K562 (cell line): Measurements from ENCODE around the gene CCR5AS.
A peak's percentile ranks its signal among the peaks of the same experiment; 100 is the strongest.

Source experiments
- ATF2 ChIP-seq: sonication (generic); formaldehyde crosslinking; IDR thresholded peaks from 2 replicates; pipeline ENCODE4 v1.8.1; 2022; ENCODE audit warnings: missing genetic modification reagents
- BRD9 ChIP-seq: fragments of 450-650 bp; IDR thresholded peaks from 2 replicates; pipeline ENCODE4 v1.6.1; 2018; ENCODE audit warnings: low read depth; ENCODE audit not compliant: partially characterized antibody
- CBFA2T3 ChIP-seq: fragments of 450-650 bp; IDR thresholded peaks from 2 replicates; pipeline ENCODE4 v1.6.1; 2017
- DPF2 ChIP-seq: fragments of 450-650 bp; IDR thresholded peaks from 2 replicates; pipeline ENCODE4 v1.6.1; 2016
- ELF2 ChIP-seq: fragments of 250-450 bp; sonication (Bioruptor Pico); IDR thresholded peaks from 2 replicates; pipeline ENCODE4 v1.5.0; 2021; ENCODE audit warnings: mild to moderate bottlenecking
- ERF ChIP-seq: fragments of 450-650 bp; formaldehyde crosslinking; IDR thresholded peaks from 2 replicates; pipeline ENCODE4 v1.4.0; 2020; ENCODE audit warnings: mild to moderate bottlenecking, mixed read lengths
- MBD2 ChIP-seq: sonication (generic); IDR thresholded peaks from 2 replicates; pipeline ENCODE4 v1.6.1; 2016; ENCODE audit warnings: low read depth, borderline replicate concordance
- NFYB ChIP-seq: IDR thresholded peaks from 2 replicates; pipeline ENCODE4 v1.6.1; 2011; ENCODE audit warnings: mild to moderate bottlenecking, moderate library complexity; ENCODE audit not compliant: insufficient read length; ENCODE audit errors: extremely low read depth
- PHB2 ChIP-seq: fragments of 450-650 bp; IDR thresholded peaks from 2 replicates; pipeline ENCODE4 v1.6.1; 2017; ENCODE audit warnings: low read depth
- POLR2B ChIP-seq: fragments of 450-650 bp; IDR thresholded peaks from 2 replicates; pipeline ENCODE4 v1.6.1; 2018; ENCODE audit warnings: low read depth; ENCODE audit not compliant: partially characterized antibody
- PTTG1 ChIP-seq: fragments of 450-650 bp; IDR thresholded peaks from 2 replicates; pipeline ENCODE4 v1.6.1; 2016; ENCODE audit warnings: low read depth, mild to moderate bottlenecking, missing genetic modification characterization, missing compliant biosample characterization
- RBM22 ChIP-seq: fragments of 200-400 bp; formaldehyde crosslinking; IDR thresholded peaks from 2 replicates; pipeline ENCODE4 v1.6.1; 2018; ENCODE audit warnings: low read length, low read depth; ENCODE audit not compliant: poor library complexity, severe bottlenecking
- RFX5 ChIP-seq: IDR thresholded peaks from 2 replicates; pipeline ENCODE4 v1.6.1; 2011; ENCODE audit warnings: low read depth, mild to moderate bottlenecking, improper control_type of control experiment, low read length
- SRF ChIP-seq, 2 experiments: fragments of 250-450, 450-650 bp in 1 of 2; sonication (Bioruptor Pico) in 1 of 2; sonication (generic) in 1 of 2; formaldehyde crosslinking; IDR thresholded peaks; 2 replicates each; pipeline versions ENCODE4 v1.5.0 to v1.5.1; 2020 to 2022; ENCODE audit warnings: mild to moderate bottlenecking in 1 of 2, missing genetic modification reagents in 1 of 2
- YY1 ChIP-seq, 3 experiments: IDR thresholded peaks; 2 replicates each; pipeline ENCODE4 v1.6.1; 2011; ENCODE audit warnings: low read length in 2 of 3, mild to moderate bottlenecking in 2 of 3, moderate library complexity in 2 of 3, borderline replicate concordance in 1 of 3, control low read depth in 1 of 3, low read depth in 1 of 3; ENCODE audit not compliant: insufficient read depth in 3 of 3, insufficient replicate concordance in 2 of 3, control insufficient read depth in 1 of 3, insufficient read length in 1 of 3; ENCODE audit errors: extremely low read depth in 1 of 3
- ZBTB12 ChIP-seq: fragments of 250-450 bp; sonication (Bioruptor Pico); IDR thresholded peaks from 2 replicates; pipeline ENCODE4 v1.4.0; 2020
- ZBTB17 ChIP-seq: fragments of 450-650 bp; formaldehyde crosslinking; IDR thresholded peaks from 2 replicates; pipeline ENCODE4 v1.4.0; 2020; ENCODE audit warnings: mild to moderate bottlenecking
- ZBTB2 ChIP-seq: fragments of 450-650 bp; IDR thresholded peaks from 2 replicates; pipeline ENCODE4 v1.6.1; 2016; ENCODE audit warnings: antibody characterized with exemption
- ZBTB33 ChIP-seq: sonication (generic); formaldehyde crosslinking; IDR thresholded peaks from 2 replicates; pipeline ENCODE4 v1.8.1; 2023; ENCODE audit warnings: mild to moderate bottlenecking, missing genetic modification reagents
- ZNF655 ChIP-seq: fragments of 250-450 bp; sonication (Bioruptor Pico); IDR thresholded peaks from 2 replicates; pipeline ENCODE4 v1.5.0; 2021

CCR5AS gene

GRCh38 chr3:46406788-46407611 is at the start of gene CCR5AS, which contains the start of gene CCRL2 (continued):
- TF ChIP-seq RFX5 (no peak), ZBTB2 (peak; percentile 23; the same call in 1 of the 2 replicates), POLR2B (peak; percentile 48), PHB2 (peak; percentile 82; the same call in 1 of the 2 replicates), ERF (CRISPR knock-in tag) (peak; percentile 89), YY1 (IDR thresholded peaks at IDR 0.05; ENCODE audit: borderline replicate concordance in 1 of 3, control insufficient read depth in 1 of 3, extremely low read depth in 1 of 3, insufficient read depth in 3 of 3, insufficient read length in 1 of 3, insufficient replicate concordance in 2 of 3, low read depth in 1 of 3, low read length in 2 of 3) (peak in 1 of 3 experiments; percentile 57), PTTG1 (tag) (peak; percentile 65), ZNF655 (CRISPR knock-in tag) (no peak), CBFA2T3 (peak; percentile 97), SRF (CRISPR knock-in tag; IDR thresholded peaks at IDR 0.05) (peak in 1 of 2 experiments; percentile 41; a peak in 1 of 4 replicates), ATF2 (CRISPR knock-in tag) (no peak), ZBTB17 (peak; percentile 65; the same call in 1 of the 2 replicates), NFYB (no peak), RBM22 (no peak), BRD9 (no peak), ELF2 (CRISPR knock-in tag) (peak; percentile 46; the same call in 1 of the 2 replicates), MBD2 (peak; percentile 60; the same call in 1 of the 2 replicates), DPF2 (peak; percentile 97), ZBTB12 (peak; percentile 81), ZBTB33 (no peak)
